Caki2 (cell line): ENCODE data around the gene CYP4A22. TPM values are rescaled to one million over a fixed set of nuclear protein-coding genes. Genes with fewer than 3 reads are reported as not detected.

Source experiments
- DNase-seq: peaks from one replicate; pipeline ENCODE4 v3.0.0-alpha.2; 2015; ENCODE audit warnings: low read depth
- in situ Hi-C: cut with HindIII; loops from 2 replicates; pipeline ENCODE4 v1.10.0; 2016; ENCODE audit warnings: low sequenced_read_pairs, low pct_unique_long_range_greater_than_20kb, mixed read lengths
- total RNA-seq: library from RNA; depleted of rRNA; stranded (reverse); fragments of >200 nt; shearing (Covaris generic); gene quantifications from 2 replicates; pipeline ENCODE4 v1.2.3, GENCODE V29; 2014; ENCODE audit warnings: low replicate concordance

Gene CYP4A22
- total RNA-seq, 1 experiment from 2014 or later = not detected

DNA sequence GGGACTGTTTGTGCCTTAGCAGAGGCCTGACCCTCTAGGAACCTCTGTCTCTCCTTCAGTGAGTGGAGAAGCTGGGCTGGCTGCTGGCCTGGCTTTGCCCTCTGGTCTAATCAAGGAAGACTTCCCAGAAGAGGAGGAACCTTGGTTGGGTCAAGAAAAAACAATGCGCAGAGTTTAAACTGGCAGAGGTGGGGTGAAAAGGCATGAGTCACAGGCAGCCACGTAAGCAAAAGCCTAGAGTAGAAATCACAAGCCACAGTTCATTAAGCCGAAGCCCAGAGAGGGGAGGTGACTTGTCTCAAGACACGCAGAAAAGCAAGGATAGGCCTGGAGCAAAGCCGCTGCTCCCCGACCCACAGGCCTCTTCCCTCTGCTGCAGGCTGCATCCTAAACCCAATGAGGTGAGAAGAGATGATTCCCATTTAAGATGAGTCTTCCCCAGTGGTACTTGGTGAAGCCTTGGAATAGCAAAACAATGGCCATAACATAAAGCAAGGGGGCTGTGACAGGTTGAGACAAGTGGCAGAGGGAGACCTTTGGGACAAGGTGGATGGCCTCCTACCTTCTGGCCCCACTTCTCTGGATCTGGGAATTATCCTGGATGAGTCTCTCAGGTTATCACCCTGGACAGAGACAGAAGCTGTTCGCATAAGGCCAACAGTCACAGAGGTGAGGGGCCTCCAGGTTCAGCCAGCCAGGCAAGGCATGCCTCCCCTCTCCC, 44.9 kb downstream of the CYP4A22 start:
- in situ Hi-C loops = no loop called here

DNA sequence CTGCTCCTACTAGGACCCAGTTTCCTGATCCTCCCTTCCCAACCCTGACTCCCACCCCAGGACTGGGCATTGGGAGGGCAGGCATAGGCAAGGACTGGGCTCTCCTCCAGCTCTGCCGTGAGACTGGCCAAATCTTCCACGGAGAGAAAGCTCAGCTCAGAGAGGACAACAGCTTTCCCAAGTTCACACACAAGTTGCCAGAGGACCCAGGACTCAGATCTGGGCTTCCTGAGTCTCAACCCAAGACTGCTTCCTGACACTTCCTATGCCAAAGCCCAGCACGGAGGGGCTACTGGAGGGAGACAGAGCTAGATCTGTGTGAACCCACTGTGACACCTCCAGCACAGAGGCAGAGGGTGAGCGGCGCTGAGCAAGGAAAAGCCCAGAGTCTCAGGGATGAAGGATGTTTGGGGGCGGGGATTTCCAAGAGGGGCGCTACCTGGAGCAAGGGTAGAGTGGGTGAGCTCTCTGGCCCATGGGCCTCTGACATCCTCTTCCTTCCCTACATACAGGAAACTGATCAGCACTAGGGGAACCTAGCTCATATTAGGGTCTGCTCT, 45.5 kb downstream of the CYP4A22 start:
- in situ Hi-C loops = no loop called here
- no peak for DNase-seq

More for the DNA sequence above, 44.9 kb downstream of the CYP4A22 start:
- peak; percentile 95 for DNase-seq

DNA sequence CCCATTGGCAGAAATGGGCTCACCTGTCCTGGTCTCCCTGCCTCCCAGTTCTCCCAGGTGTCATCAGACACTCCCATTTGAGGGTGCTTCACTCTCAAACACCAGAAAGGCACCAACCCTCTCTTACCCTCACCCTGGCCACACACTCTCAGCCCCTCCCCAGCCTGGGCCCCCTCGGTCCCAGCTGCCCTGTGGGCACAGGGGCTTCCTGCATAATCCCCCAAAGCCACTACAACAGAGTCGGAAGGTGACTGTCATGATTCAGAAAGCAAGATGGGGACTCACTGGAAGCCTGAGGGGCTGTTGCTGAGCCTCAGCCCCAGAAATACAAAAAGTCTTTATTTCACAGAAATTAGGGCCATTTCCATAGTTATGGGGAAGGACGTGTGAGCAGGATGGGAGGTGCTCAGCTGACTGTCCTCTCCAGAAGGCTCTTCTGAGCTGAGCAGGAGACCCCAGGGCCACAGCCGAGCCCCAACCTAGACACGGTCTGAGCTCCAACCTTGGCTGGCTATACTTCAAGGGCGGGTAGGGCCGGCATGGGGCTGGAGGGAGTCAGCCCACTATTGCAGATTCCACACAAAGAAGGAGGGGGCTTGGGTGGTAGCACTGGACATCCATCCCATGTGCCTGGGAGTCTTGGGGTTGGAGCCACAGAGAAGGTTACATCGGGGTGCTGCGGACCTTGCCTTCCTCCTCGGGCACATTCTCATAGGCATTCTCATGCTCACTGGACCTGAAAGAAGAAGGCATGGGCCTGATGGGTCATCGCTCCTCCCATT, 46.3 kb downstream of the CYP4A22 start:
- in situ Hi-C loops = no loop called here
- no peak for DNase-seq

DNA sequence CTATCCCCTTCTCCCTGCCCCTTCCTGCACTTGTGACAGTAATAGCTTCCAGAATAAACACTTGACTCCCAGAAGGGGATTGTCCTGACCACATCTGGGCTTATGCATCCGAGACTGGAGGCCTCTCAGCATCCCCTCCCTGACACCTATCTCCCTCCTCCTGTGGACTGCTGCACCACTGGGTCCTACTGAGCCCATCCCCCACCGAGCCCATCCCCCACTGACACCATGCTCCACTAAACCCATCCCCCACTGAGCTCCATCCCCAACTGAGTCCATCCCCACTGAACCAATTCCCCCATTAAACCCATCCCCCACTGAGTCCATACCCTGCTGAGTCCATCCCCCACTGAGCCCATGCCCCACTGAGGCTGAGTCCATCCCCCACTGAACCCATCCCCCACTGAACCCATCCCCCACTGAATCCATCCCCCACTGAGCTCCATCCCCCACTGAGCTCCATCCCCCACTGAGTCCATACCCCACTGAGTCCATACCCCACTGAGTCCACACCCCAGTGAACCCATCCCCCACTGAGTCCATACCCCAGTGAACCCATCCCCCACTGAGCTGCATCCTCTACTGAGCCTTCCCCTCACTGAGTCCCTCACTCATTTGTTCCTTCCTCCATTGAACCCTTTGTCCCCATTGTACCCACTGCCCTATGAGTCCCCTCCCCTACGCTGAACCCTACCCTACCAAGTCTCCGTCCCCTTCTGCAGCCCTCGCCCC, 47.0 kb downstream of the CYP4A22 start:
- in situ Hi-C loops = no loop called here
- DNase-seq = peak; percentile 94

DNA sequence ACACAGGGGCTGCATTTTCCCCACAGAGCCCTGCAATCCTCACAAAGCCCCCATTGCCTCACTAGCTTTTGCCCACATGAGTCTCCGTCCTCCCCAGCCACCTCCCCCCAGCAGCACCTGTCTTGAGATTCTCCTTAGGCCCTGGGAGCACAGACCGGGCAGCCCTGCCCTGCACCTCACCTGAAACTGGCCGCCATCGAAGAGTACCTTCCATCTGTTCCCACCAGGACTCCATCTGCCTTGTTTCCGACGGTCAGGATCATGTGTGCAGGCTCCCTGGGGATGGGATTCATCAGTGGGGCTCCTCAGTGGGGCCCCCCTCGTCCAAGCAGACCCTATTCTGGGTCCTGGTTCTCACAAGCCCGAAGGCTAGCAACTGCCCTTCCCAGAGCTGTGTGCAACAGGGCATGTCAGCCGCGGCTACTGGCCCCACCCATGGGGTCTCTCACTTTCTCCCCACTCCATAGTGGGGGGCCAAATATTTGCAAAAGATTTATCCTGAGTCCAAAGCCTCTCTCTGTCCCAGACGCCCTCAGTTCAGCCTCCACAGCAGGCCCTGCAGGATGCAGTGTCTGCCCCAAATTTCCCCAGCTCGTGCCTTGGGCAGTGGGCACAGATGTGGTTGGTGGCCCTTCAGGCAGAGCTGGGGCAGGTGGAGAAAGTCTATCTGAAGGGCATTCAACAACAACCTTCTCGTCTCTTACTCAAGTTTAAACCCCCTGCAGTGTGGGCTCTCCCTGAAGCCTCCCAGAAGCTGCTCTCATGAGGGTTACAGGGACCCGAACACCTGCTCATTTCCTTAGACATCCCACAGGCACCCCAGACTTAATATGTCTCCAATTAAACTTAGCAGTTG, 47.8 kb downstream of the CYP4A22 start:
- in situ Hi-C loops = no loop called here

DNA sequence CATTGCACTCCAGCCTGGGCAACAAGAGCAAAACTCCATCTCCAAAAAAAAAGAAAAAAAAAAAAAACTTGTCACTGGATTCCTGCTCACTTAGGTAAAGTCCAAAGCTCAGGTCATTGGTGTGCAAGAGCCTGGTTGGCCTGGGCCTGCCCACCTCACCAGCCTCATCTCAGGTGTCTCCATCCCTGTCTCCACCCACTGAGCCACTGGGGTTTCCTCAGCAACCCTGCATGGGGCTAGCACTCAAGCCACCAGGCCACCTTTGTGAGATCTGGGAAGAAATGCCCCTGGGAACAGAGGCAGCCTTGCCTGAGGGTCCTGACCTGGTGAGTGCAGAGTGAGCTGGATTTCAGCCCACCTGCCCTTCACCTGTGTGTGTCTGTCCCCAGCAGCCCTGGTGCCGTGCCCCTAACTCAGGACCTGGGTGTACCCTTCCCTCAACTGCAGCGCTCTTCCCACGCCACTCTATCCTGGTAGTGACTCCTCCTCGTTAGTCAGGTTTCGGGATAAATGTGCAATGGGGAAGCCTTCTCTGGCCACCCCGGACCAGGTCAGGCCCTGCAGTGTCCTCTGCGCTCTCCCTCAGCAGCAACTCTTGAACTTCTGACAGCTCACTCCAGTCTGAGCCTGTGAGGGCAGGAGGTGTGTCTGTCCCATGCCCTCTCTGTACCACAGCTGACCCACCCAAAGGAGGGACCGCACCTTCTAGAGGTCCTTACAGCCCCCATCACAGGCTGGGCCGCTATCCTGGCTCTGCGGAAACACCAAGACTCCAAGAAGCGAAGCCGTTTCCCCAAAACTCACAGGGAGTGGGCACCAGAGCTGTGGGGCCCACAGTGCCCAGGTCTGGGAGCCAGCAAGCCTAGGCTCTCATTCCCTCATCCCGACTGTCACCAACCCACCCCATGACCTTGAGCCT, 49.3 kb downstream of the CYP4A22 start:
- no peak for DNase-seq
- in situ Hi-C loops = no loop called here

More for the DNA sequence above, 47.8 kb downstream of the CYP4A22 start:
- DNase-seq = no peak

DNA sequence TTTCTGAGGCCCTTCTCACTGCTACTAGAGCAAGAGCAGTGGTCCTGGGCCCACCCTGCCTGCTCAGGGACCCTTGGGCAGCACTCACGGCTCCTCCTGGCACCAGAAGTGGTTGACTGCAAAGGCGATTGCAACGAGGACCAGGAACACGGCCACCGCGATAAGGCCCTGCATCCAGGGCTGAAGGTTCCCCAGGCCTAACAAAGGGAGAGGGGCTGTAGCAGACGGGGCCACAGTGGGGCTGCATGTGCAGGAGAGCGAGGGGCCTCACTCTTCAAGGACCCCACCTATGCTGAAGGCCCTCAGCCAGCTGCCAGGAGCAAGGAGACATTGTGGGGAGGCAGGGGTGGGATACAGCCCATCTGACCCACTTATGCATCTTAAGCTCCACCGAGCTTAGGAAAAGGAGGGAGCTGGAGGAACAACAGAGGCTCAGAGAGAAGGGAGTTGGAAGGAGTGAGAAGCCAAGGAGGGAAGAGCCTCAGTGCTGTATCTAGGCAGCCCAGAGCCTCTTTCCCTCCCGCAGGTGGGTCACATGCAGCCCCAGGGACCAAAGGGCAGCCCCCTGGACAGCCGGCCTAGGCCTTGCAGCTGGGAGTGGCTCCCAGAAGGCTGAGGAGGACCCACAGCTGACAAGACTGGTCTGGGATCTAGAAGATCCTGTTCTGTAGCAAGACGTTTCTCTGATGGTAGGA, 50.1 kb downstream of the CYP4A22 start:
- no peak for DNase-seq

DNA sequence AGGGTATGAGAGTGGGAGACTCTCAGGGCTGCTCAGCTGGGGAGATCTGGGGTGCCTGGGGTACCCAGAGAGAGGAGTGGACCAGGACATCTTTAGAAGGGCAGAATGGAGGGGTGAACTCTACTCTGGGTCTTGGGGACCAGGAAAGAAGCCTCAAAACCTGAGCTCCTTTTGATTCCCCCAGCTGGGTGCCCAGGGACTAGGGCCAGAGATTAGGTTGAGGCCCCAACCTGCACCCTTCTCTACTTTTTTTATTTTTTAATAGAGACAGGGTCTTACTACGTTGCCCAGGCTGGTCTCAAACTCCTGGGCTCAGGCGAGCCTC, 50.6 kb downstream of the CYP4A22 start:
- DNase-seq = no peak
- in situ Hi-C loops = no loop called here

More for the DNA sequence above, 50.1 kb downstream of the CYP4A22 start:
- in situ Hi-C loops = no loop called here

DNA sequence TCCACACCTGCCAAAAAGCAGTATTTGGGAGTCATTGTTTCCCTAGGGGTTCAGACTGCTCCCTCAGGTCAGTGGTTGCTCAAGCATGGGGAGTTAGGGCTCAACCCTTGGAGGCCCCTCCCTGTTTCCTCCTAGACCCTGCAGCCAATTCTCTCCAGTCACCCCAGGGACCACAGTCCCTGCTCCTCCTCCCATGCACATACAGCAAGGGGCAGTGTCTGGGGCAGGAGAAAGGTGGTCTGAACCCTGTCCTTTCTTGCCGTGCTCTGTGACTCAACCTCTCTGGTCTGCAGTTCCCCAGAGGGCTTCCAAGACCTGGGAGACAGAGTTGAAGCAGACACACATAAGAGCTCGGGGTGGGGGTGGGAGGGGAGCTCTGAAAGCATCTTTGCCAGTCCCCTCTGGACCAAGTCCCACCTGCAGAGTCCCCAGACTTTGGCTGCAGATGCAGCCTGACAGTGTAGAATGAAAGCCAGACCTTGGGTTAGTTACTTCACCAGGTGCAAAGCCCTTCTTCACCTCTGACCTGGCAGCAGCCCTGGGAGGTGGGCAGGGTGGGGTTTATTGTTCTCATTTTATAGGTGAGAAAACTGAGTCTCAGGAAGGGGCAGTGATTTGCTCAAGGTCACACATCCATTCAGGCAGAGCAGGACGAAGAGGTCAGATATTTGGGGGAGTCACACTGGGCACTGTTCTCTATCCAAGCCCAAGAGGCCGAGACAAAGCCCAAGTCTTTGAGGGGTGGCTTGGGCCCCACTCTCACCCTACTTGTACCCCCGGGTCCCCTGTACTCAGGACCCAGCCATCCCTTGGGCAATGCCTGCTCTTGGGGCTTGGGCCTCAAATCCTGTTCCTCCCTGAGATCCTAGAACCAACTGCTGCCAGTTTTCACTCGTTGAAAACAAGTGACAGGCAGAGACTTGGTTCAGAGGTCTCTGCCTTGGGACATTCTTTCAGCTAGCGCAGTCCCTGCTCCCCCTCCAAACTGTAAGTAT, 51.8 kb downstream of the CYP4A22 start:
- in situ Hi-C loops = no loop called here
- DNase-seq = no peak

DNA sequence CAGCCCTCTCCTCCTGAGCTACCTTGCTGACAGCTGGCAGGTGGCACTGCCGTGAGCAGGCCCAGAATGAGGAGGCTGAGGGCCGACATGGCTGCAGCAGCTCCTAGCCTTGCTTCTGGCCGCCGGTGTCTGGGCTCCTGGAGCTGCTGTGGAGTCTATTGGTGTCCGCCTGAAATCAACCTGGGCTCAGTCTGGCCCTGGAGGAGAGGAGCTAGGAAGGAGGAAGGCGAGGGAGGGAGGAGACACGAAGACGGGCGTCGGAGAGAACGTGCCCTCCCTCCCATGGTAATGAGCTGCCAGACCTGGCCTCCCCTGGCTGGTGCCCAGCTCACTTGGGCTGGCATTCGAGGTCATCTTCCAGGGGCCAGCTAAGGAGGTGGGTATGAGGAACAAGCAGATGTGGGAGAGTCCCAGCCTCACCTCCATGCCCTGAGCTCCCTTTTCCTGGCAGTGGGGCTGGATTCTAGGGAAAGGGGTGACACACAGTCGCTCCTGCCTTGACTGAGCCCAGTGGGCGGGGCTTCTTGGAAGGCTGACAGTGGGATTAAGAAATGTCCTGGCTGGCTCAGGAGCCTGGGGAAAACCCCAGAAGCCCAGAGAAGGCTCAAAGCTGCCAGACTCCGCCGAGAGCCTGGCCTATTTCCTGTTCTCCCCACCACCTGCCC, 52.7 kb downstream of the CYP4A22 start, which contains the start of gene PDZK1IP1:
TSS of gene PDZK1IP1 (minus strand) at position 193 of the 665 bp plus-strand sequence. CDS start at position 89, 104 bp downstream.
- DNase-seq = peak; percentile 99
- in situ Hi-C loops = no loop called here

DNA sequence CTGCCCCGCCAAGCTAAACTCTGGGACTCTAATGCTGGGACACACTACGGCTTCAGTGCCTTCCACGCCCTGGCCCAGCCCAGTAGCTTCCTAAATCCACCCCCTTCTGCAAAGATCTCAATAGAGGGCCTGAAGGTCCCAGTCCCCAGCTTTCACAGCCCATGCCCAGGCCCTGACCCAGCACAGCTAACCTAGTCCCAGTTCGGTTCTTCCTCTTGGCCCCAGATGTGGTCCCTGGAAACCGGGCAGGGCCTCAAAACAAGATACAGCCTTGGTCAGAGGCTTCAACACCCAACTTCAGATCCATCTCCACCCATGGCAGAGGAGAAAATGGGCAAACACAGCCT, 53.2 kb downstream of the CYP4A22 start:
- no peak for DNase-seq
- in situ Hi-C loops = no loop called here

DNA sequence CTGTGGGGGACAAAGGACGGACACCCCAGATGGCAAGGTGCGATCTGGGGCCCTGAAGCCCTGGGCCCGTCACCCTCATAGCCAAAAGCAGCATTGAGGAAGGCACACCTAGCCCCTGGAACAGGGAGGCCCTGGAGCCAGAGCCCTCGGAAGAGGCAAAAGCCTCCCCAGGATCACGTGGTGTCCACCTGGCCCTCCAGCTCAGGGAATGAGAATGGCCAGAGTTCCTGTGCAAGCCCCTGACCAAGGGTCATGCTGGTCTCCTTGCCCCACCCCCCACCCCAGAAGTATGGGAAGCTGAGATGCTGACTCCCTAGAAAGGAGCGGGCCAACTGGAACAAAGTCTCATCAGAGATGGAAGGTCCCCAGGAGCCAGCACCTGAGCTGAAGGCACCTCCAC, 53.6 kb downstream of the CYP4A22 start:
- in situ Hi-C loops = no loop called here
- DNase-seq = no peak

DNA sequence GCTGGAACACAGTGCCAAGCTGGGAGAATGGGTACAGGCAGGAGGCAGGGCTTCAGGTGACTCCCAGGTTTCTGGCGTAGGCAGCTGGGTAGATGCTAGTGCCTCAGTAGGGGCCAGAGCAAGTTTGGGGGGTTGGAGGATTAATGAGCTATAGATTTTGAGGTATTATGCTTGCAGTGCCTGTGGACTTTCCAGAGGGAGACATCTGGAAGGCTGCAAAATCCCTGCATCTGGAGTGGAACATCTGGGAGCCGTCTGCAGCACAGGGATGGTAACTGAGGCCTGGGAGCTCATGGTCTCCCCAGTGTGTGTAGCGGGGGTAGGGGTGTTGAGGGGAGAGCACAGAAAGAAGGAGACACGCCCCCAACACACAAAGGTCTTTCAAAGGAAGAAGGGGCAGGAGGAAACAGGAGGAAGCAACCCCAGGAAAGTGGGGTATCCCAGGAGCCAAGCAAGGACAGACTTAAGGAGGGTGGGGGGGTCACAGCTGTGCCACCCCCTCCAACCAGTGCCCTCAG, 54.8 kb downstream of the CYP4A22 start:
- in situ Hi-C loops = no loop called here
- DNase-seq = no peak

DNA sequence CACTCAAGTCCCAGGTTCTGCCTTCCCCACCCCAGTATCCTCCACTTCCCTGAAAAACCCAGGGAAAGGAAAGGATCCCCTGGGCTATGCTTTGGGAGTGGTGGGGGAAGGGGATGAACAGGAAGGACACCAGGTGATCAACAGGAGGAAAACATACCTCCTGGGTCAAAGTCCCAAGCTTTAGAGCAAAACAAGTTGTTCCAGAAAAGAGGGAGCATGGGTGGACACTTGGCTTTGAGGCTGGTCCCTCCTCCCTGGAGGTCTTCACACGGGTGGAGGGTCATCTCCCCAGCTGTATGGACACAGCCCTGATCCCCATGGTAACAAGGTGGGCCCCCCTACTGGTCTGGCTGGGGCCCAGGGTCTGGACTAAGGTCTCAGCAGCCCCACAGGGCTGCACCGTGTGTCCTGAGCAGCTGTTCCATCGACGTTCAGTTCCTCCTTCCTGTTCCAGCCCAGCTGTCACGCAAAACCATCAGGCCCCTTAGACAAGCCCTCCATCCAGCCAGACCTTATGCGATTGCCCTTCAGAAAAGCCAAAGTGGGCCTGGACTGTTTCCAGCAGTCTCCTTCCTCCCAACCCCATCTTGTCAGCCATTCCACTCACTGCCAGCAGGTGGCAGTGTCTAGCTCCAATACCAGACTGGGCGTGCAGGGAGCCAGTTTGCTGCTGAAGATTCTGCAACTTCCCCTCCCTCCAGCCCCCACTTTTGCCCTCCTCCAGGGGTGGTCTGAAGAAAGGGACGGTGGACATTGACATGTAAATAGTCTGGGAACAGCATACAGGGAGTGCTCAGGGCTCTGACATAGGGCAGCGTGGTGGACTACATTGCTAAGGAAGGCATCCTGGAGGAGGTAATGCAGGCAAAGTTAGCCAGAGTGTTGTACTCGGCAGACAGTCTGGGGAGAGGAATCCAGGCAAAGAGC, 55.5 kb downstream of the CYP4A22 start:
- in situ Hi-C loops = no loop called here
- DNase-seq = peak; percentile 74
